Type B pancreatic cell (in vitro differentiated cells): ENCODE measurements around the gene NAV3. TPM values are rescaled to one million over a fixed set of nuclear protein-coding genes. Genes with fewer than 3 reads are reported as not detected.
A peak's percentile ranks its signal among the peaks of the same experiment; 100 is the strongest.

Source experiments
- DNase-seq: peaks from one replicate; pipeline ENCODE4 v3.0.0; 2021; ENCODE audit warnings: mixed read lengths; ENCODE audit not compliant: unreplicated experiment; ENCODE audit errors: extremely low spot score
- H3K27ac Mint-ChIP-seq: 2 replicates; pipeline ENCODE4 v1.8.0; 2021; ENCODE audit warnings: mild to moderate bottlenecking, mixed read lengths
- H3K27me3 Mint-ChIP-seq: 2 replicates; pipeline ENCODE4 v1.8.0; 2021; ENCODE audit warnings: mixed read lengths
- H3K36me3 Mint-ChIP-seq: 2 replicates; pipeline ENCODE4 v1.8.0; 2021; ENCODE audit warnings: mixed read lengths
- H3K4me1 Mint-ChIP-seq: one replicate; pipeline ENCODE4 v1.8.0; 2021; ENCODE audit warnings: mixed read lengths; ENCODE audit not compliant: unreplicated experiment
- H3K4me3 Mint-ChIP-seq: 2 replicates; pipeline ENCODE4 v1.8.0; 2021; ENCODE audit warnings: mild to moderate bottlenecking, mixed read lengths
- H3K9me3 Mint-ChIP-seq: 2 replicates; pipeline ENCODE4 v1.8.0; 2021; ENCODE audit warnings: mixed read lengths
- CTCF ChIP-seq: fragments of 200-600 bp; sonication (generic); conservative IDR thresholded peaks from 2 replicates; pipeline ENCODE4 v1.5.0; 2021; ENCODE audit warnings: antibody characterized with exemption, mild to moderate bottlenecking
- total RNA-seq: library from RNA; stranded (reverse); gene quantifications from 2 replicates; pipeline ENCODE4 v1.2.1, GENCODE V29; 2021; ENCODE audit warnings: low replicate concordance

Gene NAV3
- total RNA-seq, 1 donor from 2014 or later, result 24.9 TPM

DNA sequence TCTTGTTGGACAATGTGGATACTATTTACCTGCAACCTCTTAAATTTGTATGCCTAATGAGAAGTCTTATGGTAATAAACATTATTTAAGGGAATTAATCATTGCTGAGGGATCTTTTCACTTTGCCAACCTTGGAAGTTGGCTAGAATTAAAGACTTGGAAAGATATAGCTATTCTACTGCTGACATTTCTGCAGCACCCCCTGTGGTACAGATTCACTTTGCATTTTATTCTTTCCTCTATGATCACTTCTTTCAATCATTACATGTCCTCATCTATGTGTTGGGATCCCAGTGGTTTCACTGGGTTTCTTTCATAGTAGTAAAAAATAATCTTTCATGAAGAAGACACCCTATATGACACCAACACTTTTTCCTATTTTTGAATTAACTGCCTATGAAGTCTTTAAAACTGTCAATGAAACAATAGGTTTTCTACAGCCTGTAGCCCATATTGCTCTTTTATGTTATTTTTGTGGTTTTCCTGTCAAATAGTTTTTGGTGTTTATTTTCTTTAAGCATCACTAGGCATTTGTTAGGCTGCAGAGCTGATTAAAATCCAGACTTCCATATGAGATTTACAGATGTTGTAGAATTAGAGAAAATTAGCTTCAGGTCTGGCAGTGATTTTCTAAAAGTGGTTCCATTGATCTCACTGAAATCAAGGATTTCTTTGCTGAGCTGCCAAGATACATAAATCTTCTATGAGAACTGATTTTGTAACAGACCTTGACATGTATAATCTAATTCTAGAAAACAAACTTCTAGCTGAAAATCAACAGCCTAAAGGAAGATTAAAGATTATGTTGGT lies 256.1 kb downstream of the NAV3 start:
- peak; percentile 40 for TF ChIP-seq CTCF
- DNase-seq, result no peak
- no peaks in the 10 kb centered on the region for H3K36me3 Mint-ChIP-seq

DNA sequence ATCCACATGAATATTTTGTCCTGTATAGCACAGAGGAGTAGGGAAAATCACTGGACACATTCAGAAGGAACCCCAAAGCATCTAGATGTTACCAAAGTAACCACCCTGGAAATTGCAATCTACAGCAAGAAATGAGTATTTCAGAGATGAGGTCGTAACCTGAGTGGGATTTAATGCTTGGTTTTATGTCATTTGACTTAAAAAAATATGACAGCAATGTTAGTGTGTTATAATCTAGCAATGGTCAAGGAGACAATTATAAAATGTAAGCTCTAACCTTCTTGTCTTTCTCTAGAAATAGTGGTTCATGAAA lies 256.6 kb downstream of the NAV3 start:
- Mint-ChIP-seq H3K9me3 (peaks cover 3% of the 10 kb centered on the region), H3K36me3 (no peaks in the 10 kb centered on the region), H3K4me1 (peaks cover 8% of the 10 kb centered on the region), H3K4me3 (no peak overlapping the region), H3K27me3 (no peaks in the 10 kb centered on the region), H3K27ac (no peak overlapping the region)
- DNase-seq, result no peak
- TF ChIP-seq CTCF, result no peak

More for the DNA sequence above, 256.1 kb downstream of the NAV3 start:
- no peak overlapping the region for H3K4me3 Mint-ChIP-seq
- no peak overlapping the region for H3K27ac Mint-ChIP-seq
- H3K4me1 Mint-ChIP-seq, result peaks cover 8% of the 10 kb centered on the region
- no peaks in the 10 kb centered on the region for H3K9me3 Mint-ChIP-seq
- no peaks in the 10 kb centered on the region for H3K27me3 Mint-ChIP-seq

DNA sequence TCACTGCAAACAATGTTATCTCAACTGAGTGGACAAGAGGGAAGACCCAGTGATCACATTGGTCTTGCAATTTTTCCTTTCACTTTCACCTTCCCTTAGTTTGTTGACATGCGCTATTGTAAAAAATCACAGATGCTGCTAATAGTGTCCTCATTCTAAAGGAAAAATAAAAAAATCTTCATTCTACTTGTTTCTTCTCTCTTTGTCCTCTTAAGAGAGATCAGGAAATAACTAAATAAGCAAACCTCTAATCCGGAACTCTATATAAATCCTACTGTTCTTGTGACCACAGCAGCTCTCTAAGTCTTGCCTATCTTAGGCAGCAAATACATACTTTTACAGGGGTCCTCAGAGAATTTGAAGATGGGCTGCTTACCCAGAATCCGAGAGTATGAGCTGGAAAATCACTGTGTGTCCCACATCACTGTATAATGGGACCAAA lies 257.7 kb downstream of the NAV3 start:
- H3K4me3 Mint-ChIP-seq, result no peak overlapping the region
- peaks cover 3% of the 10 kb centered on the region for H3K9me3 Mint-ChIP-seq
- no peak for DNase-seq
- H3K4me1 Mint-ChIP-seq, result peaks cover 8% of the 10 kb centered on the region
- no peaks in the 10 kb centered on the region for H3K36me3 Mint-ChIP-seq
- no peaks in the 10 kb centered on the region for H3K27me3 Mint-ChIP-seq
- no peak for TF ChIP-seq CTCF
- no peak overlapping the region for H3K27ac Mint-ChIP-seq

GRCh38 chr12:78090266-78090665 lies 259.6 kb downstream of the NAV3 start:
- Mint-ChIP-seq H3K9me3 (peaks cover 3% of the 10 kb centered on the region), H3K4me3 (no peak overlapping the region), H3K36me3 (no peaks in the 10 kb centered on the region), H3K27me3 (no peaks in the 10 kb centered on the region), H3K27ac (no peak overlapping the region), H3K4me1 (peaks cover 8% of the 10 kb centered on the region)
- TF ChIP-seq CTCF, result no peak
- no peak for DNase-seq

DNA sequence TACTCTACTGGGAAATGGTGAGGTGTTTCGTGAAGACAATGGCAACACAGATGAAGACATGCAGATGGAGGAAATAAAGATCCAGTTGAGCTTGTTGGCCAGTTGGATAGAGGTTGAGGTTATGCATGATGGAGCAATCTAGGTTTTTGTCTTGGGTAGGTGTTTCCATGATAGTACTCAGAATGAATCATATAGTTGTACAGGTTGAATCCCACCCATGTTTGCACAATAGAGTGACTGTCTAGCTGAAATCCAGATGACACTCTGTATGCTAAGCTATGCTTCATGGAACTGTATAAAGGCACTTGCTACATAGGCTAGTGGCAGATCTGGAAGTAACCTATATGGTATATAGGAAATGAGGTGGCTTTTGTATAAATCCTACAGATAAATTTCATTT lies 264.9 kb downstream of the NAV3 start:
- Mint-ChIP-seq H3K36me3 (no peaks in the 10 kb centered on the region), H3K27me3 (no peaks in the 10 kb centered on the region), H3K27ac (no peak overlapping the region), H3K4me1 (peaks cover 7% of the 10 kb centered on the region), H3K9me3 (peaks cover 13% of the 10 kb centered on the region), H3K4me3 (no peak overlapping the region)
- DNase-seq, result no peak
- TF ChIP-seq CTCF, result no peak
